WTC11 (cell line): Measurements from ENCODE around the gene CNN1. TPM values are rescaled to one million over a fixed set of nuclear protein-coding genes. Genes with fewer than 3 reads are reported as not detected.
A peak's percentile ranks its signal among the peaks of the same experiment; 100 is the strongest.

Source experiments
- ATAC-seq: fragments of 200-7000 bp; cut with Tn5 transposase; 2 replicates; pipeline ENCODE4 v1.10.0; 2021; ENCODE audit warnings: mild to moderate bottlenecking, moderate library complexity
- CTCF ChIA-PET: fragments of 300-600 bp; sonication (Branson Sonifier 250); formaldehyde crosslinking; loops from one replicate; lab custom pipeline; 2021; ENCODE audit warnings: antibody characterized with exemption; lab: Charles Lee
- POLR2A ChIA-PET: fragments of 350-600 bp; sonication (Branson Sonifier 250); formaldehyde crosslinking; loops from one replicate; lab custom pipeline; 2021; ENCODE audit warnings: antibody characterized with exemption; lab: Charles Lee
- DNase-seq: peaks from one replicate; pipeline ENCODE4 v3.0.0; 2021; ENCODE audit warnings: low spot score
- H3K27ac Mint-ChIP-seq: 2 replicates; pipeline ENCODE4 v1.8.0; 2021; ENCODE audit warnings: mixed read lengths
- H3K27me3 Mint-ChIP-seq: 2 replicates; pipeline ENCODE4 v1.8.0; 2021; ENCODE audit warnings: low read depth, mild to moderate bottlenecking, moderate library complexity, mixed read lengths
- H3K36me3 Mint-ChIP-seq: 2 replicates; pipeline ENCODE4 v1.8.0; 2021; ENCODE audit warnings: mixed read lengths
- H3K4me1 Mint-ChIP-seq: 2 replicates; pipeline ENCODE4 v1.8.0; 2022; ENCODE audit warnings: mixed read lengths
- H3K4me3 Mint-ChIP-seq: 2 replicates; pipeline ENCODE4 v1.8.0; 2021; ENCODE audit warnings: mild to moderate bottlenecking, moderate library complexity, mixed read lengths
- H3K9me3 Mint-ChIP-seq: 2 replicates; pipeline ENCODE4 v1.8.0; 2021; ENCODE audit warnings: mixed read lengths
- ELF4 ChIP-seq: sonication (generic); formaldehyde crosslinking; IDR thresholded peaks from 2 replicates; pipeline ENCODE4 v1.8.1; 2022; ENCODE audit warnings: low read depth, mild to moderate bottlenecking, moderate library complexity, missing genetic modification reagents
- EMX1 ChIP-seq: fragments of 250-450 bp; sonication (Bioruptor Pico); IDR thresholded peaks from 2 replicates; pipeline ENCODE4 v1.8.0; 2021; ENCODE audit warnings: mild to moderate bottlenecking
- FOXP1 ChIP-seq: sonication (generic); formaldehyde crosslinking; IDR thresholded peaks from 2 replicates; pipeline ENCODE4 v1.8.0; 2022; ENCODE audit warnings: missing genetic modification reagents, mild to moderate bottlenecking, moderate library complexity, borderline replicate concordance
- JAZF1 ChIP-seq: fragments of 250-450 bp; sonication (Bioruptor Pico); IDR thresholded peaks from 2 replicates; pipeline ENCODE4 v1.9.0; 2021; ENCODE audit warnings: moderate library complexity, mild to moderate bottlenecking, inconsistent platforms
- MYBL2 ChIP-seq: sonication (generic); formaldehyde crosslinking; IDR thresholded peaks from 2 replicates; pipeline ENCODE4 v1.8.1; 2023; ENCODE audit warnings: mild to moderate bottlenecking, moderate library complexity, missing genetic modification reagents
- NR2C2 ChIP-seq: sonication (generic); formaldehyde crosslinking; IDR thresholded peaks from 2 replicates; pipeline ENCODE4 v1.8.0; 2022; ENCODE audit warnings: mild to moderate bottlenecking, missing genetic modification reagents
- SOX15 ChIP-seq: fragments of 250-450 bp; sonication (Bioruptor Pico); IDR thresholded peaks from 2 replicates; pipeline ENCODE4 v1.9.0; 2021; ENCODE audit warnings: mild to moderate bottlenecking
- ZBTB21 ChIP-seq: sonication (generic); formaldehyde crosslinking; IDR thresholded peaks from 2 replicates; pipeline ENCODE4 v1.8.1; 2023; ENCODE audit warnings: mild to moderate bottlenecking, missing genetic modification reagents, borderline replicate concordance
- ZNF317 ChIP-seq: sonication (generic); formaldehyde crosslinking; IDR thresholded peaks from 2 replicates; pipeline ENCODE4 v1.8.1; 2023; ENCODE audit warnings: low read depth, mild to moderate bottlenecking, moderate library complexity, missing genetic modification reagents, borderline replicate concordance
- ZNF396 ChIP-seq: fragments of 250-450 bp; sonication (Bioruptor Pico); IDR thresholded peaks from 2 replicates; pipeline ENCODE4 v1.8.0; 2021; ENCODE audit warnings: mild to moderate bottlenecking, moderate library complexity, borderline replicate concordance
- total RNA-seq: library from RNA; stranded (reverse); gene quantifications from 3 replicates; pipeline ENCODE4 v1.2.3, GENCODE V29; 2021
- TF ChIP-seq, protein P1 (sequence below): fragments of 250-450 bp; sonication (Bioruptor Pico); IDR thresholded peaks from 2 replicates; pipeline ENCODE4 v2.1.2; 2022; ENCODE audit warnings: mild to moderate bottlenecking, moderate library complexity
- TF ChIP-seq, protein P2 (sequence below): fragments of 250-450 bp; sonication (Bioruptor Pico); IDR thresholded peaks from 2 replicates; pipeline ENCODE4 v1.9.0; 2021; ENCODE audit warnings: mild to moderate bottlenecking
- TF ChIP-seq, protein P3 (sequence below): sonication (generic); formaldehyde crosslinking; IDR thresholded peaks from 2 replicates; pipeline ENCODE4 v1.8.1; 2023; ENCODE audit warnings: mild to moderate bottlenecking, moderate library complexity, missing genetic modification reagents
- TF ChIP-seq, protein P4 (sequence below): sonication (generic); formaldehyde crosslinking; IDR thresholded peaks from 2 replicates; pipeline ENCODE4 v1.8.0; 2022; ENCODE audit warnings: mild to moderate bottlenecking, missing genetic modification reagents
- TF ChIP-seq, protein P5 (sequence below): sonication (generic); formaldehyde crosslinking; IDR thresholded peaks from 2 replicates; pipeline ENCODE4 v1.8.0; 2023; ENCODE audit warnings: mild to moderate bottlenecking, missing genetic modification reagents
- TF ChIP-seq, protein P6 (sequence below): sonication (generic); formaldehyde crosslinking; IDR thresholded peaks from 2 replicates; pipeline ENCODE4 v1.8.0; 2022; ENCODE audit warnings: mild to moderate bottlenecking, missing genetic modification reagents
- TF ChIP-seq, protein P7 (sequence below): sonication (generic); formaldehyde crosslinking; IDR thresholded peaks from 2 replicates; pipeline ENCODE4 v1.8.1; 2023; ENCODE audit warnings: mild to moderate bottlenecking, missing genetic modification reagents, borderline replicate concordance
- TF ChIP-seq, protein P8 (sequence below): sonication (generic); formaldehyde crosslinking; IDR thresholded peaks from 2 replicates; pipeline ENCODE4 v1.8.1; 2022; ENCODE audit warnings: mild to moderate bottlenecking, moderate library complexity, missing genetic modification reagents

The CNN1 gene
- total RNA-seq, 1 experiment from 2014 or later = 16.0 TPM

DNA sequence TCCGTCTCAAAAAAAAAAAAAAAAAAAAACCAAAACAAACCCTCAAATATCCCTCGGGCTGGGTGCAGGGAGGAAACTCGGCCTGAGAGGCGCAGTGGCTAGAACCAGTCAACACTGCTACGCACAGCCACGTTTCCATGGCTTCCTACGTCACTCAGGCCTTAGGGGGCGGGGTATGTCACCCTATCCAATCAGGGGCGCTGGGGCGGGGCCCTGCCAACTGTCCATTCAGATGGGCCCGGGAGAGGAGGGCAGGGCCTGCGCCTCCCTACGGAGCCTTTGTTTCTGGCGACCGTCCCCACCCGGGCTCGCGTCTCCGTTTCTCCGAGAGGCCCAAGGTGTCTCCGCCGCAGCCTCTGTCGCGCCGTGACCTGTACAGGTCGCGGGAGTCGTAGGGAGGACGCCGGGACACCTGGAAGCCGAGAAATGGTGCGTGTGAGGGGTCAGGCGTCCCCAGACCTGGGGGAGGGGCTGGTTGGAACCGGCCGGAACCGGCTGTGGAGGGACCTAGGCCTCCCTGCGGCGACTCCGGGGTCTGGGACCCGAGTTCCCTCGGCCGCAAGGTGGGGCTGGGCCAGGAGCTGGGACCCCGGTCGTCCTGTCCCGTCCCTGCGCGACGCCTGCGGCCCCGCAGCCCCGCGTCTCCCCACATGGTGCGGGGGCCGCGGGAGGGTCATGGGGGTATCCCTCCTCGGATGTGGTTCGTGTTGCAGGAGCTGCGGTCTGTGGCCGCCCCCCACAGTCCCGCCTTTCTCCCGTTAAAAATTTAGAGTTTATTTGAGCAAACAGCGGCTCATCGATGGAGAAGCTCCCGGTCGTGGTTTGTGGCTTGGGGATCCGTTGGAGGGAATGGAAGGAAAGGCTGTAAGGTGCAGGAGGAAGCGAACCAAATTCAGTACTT, 58.8 kb downstream of the CNN1 start, which contains the start of gene ZNF627:
Gene ZNF627, plus strand, starts transcription at position 282 of the 901 bp plus-strand sequence. Its CDS starts 145 bp downstream, at position 427.
- Mint-ChIP-seq H3K4me3 (peak within 1 kb of the TSS; percentile 96), H3K27ac (peak within 1 kb of the TSS; percentile 98), H3K4me1 (peaks cover 23% of the 10 kb centered on the region), H3K27me3 (no peaks in the 10 kb centered on the region), H3K36me3 (peaks cover 22% of the 10 kb centered on the region), H3K9me3 (no peaks in the 10 kb centered on the region)
- peak; percentile 99 for ATAC-seq
- ChIA-PET CTCF (interaction anchor here (0.8 to 1.7 kb wide), 5 partner anchors 16 to 162 kb away, joined by 3 to 5 read pairs (median 4); partner anchors contain the start of genes ODAD3 and PRKCSH), POLR2A (interaction anchor here (0.6 to 0.7 kb wide), 5 partner anchors 39 to 565 kb away, joined by 3 to 9 read pairs (median 3); no protein-coding TSS in a partner anchor)
- DNase-seq = peak; percentile 100
- TF ChIP-seq EMX1 (CRISPR knock-in tag) (no peak), JAZF1 (CRISPR knock-in tag) (no peak), FOXP1 (CRISPR knock-in tag) (no peak), SOX15 (CRISPR knock-in tag) (no peak), ELF4 (CRISPR knock-in tag) (no peak), MYBL2 (no peak), NR2C2 (CRISPR knock-in tag) (no peak), ZNF317 (CRISPR knock-in tag) (0 out of 2 replicates have a peak, but pooled peaks have one; percentile 42), ZNF396 (CRISPR knock-in tag) (no peak), ZBTB21 (peak; percentile 47; the same call in 1 of the 2 replicates)
- TF ChIP-seq, protein P1, sequence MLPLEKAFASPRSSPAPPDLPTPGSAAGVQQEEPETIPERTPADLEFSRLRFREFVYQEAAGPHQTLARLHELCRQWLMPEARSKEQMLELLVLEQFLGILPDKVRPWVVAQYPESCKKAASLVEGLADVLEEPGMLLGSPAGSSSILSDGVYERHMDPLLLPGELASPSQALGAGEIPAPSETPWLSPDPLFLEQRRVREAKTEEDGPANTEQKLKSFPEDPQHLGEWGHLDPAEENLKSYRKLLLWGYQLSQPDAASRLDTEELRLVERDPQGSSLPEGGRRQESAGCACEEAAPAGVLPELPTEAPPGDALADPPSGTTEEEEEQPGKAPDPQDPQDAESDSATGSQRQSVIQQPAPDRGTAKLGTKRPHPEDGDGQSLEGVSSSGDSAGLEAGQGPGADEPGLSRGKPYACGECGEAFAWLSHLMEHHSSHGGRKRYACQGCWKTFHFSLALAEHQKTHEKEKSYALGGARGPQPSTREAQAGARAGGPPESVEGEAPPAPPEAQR = no peak
- TF ChIP-seq, protein P2, sequence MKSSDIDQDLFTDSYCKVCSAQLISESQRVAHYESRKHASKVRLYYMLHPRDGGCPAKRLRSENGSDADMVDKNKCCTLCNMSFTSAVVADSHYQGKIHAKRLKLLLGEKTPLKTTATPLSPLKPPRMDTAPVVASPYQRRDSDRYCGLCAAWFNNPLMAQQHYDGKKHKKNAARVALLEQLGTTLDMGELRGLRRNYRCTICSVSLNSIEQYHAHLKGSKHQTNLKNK (CRISPR knock-in tag) = no peak
- TF ChIP-seq, protein P3, sequence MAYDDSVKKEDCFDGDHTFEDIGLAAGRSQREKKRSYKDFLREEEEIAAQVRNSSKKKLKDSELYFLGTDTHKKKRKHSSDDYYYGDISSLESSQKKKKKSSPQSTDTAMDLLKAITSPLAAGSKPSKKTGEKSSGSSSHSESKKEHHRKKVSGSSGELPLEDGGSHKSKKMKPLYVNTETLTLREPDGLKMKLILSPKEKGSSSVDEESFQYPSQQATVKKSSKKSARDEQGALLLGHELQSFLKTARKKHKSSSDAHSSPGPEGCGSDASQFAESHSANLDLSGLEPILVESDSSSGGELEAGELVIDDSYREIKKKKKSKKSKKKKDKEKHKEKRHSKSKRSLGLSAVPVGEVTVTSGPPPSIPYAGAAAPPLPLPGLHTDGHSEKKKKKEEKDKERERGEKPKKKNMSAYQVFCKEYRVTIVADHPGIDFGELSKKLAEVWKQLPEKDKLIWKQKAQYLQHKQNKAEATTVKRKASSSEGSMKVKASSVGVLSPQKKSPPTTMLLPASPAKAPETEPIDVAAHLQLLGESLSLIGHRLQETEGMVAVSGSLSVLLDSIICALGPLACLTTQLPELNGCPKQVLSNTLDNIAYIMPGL (CRISPR knock-in tag) = peak; percentile 92
- TF ChIP-seq, protein P4, sequence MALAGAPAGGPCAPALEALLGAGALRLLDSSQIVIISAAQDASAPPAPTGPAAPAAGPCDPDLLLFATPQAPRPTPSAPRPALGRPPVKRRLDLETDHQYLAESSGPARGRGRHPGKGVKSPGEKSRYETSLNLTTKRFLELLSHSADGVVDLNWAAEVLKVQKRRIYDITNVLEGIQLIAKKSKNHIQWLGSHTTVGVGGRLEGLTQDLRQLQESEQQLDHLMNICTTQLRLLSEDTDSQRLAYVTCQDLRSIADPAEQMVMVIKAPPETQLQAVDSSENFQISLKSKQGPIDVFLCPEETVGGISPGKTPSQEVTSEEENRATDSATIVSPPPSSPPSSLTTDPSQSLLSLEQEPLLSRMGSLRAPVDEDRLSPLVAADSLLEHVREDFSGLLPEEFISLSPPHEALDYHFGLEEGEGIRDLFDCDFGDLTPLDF (CRISPR knock-in tag) = no peak
- TF ChIP-seq, protein P5, sequence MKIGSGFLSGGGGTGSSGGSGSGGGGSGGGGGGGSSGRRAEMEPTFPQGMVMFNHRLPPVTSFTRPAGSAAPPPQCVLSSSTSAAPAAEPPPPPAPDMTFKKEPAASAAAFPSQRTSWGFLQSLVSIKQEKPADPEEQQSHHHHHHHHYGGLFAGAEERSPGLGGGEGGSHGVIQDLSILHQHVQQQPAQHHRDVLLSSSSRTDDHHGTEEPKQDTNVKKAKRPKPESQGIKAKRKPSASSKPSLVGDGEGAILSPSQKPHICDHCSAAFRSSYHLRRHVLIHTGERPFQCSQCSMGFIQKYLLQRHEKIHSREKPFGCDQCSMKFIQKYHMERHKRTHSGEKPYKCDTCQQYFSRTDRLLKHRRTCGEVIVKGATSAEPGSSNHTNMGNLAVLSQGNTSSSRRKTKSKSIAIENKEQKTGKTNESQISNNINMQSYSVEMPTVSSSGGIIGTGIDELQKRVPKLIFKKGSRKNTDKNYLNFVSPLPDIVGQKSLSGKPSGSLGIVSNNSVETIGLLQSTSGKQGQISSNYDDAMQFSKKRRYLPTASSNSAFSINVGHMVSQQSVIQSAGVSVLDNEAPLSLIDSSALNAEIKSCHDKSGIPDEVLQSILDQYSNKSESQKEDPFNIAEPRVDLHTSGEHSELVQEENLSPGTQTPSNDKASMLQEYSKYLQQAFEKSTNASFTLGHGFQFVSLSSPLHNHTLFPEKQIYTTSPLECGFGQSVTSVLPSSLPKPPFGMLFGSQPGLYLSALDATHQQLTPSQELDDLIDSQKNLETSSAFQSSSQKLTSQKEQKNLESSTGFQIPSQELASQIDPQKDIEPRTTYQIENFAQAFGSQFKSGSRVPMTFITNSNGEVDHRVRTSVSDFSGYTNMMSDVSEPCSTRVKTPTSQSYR (CRISPR knock-in tag) = peak; percentile 85
- TF ChIP-seq, protein P6, sequence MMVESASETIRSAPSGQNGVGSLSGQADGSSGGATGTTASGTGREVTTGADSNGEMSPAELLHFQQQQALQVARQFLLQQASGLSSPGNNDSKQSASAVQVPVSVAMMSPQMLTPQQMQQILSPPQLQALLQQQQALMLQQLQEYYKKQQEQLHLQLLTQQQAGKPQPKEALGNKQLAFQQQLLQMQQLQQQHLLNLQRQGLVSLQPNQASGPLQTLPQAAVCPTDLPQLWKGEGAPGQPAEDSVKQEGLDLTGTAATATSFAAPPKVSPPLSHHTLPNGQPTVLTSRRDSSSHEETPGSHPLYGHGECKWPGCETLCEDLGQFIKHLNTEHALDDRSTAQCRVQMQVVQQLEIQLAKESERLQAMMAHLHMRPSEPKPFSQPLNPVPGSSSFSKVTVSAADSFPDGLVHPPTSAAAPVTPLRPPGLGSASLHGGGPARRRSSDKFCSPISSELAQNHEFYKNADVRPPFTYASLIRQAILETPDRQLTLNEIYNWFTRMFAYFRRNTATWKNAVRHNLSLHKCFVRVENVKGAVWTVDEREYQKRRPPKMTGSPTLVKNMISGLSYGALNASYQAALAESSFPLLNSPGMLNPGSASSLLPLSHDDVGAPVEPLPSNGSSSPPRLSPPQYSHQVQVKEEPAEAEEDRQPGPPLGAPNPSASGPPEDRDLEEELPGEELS = no peak
- TF ChIP-seq, protein P7, sequence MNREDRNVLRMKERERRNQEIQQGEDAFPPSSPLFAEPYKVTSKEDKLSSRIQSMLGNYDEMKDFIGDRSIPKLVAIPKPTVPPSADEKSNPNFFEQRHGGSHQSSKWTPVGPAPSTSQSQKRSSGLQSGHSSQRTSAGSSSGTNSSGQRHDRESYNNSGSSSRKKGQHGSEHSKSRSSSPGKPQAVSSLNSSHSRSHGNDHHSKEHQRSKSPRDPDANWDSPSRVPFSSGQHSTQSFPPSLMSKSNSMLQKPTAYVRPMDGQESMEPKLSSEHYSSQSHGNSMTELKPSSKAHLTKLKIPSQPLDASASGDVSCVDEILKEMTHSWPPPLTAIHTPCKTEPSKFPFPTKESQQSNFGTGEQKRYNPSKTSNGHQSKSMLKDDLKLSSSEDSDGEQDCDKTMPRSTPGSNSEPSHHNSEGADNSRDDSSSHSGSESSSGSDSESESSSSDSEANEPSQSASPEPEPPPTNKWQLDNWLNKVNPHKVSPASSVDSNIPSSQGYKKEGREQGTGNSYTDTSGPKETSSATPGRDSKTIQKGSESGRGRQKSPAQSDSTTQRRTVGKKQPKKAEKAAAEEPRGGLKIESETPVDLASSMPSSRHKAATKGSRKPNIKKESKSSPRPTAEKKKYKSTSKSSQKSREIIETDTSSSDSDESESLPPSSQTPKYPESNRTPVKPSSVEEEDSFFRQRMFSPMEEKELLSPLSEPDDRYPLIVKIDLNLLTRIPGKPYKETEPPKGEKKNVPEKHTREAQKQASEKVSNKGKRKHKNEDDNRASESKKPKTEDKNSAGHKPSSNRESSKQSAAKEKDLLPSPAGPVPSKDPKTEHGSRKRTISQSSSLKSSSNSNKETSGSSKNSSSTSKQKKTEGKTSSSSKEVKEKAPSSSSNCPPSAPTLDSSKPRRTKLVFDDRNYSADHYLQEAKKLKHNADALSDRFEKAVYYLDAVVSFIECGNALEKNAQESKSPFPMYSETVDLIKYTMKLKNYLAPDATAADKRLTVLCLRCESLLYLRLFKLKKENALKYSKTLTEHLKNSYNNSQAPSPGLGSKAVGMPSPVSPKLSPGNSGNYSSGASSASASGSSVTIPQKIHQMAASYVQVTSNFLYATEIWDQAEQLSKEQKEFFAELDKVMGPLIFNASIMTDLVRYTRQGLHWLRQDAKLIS (CRISPR knock-in tag) = no peak
- TF ChIP-seq, protein P8, sequence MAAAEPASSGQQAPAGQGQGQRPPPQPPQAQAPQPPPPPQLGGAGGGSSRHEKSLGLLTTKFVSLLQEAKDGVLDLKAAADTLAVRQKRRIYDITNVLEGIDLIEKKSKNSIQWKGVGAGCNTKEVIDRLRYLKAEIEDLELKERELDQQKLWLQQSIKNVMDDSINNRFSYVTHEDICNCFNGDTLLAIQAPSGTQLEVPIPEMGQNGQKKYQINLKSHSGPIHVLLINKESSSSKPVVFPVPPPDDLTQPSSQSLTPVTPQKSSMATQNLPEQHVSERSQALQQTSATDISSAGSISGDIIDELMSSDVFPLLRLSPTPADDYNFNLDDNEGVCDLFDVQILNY = peak; percentile 43; the same call in 1 of the 2 replicates
